SK-N-SH (cell line): ENCODE data around the gene FBXO7. TPM values are rescaled to one million over a fixed set of nuclear protein-coding genes. Genes with fewer than 3 reads are reported as not detected.

Experiments used
- CTCF ChIA-PET: fragments of 300-600, 350-600 bp; formaldehyde crosslinking; extraction: SDS; loops from one replicate; lab custom pipeline; 2021; lab: Yijun Ruan, JAX
- POLR2A ChIA-PET: fragments of 350-600 bp; sonication (Branson Sonifier 250); formaldehyde crosslinking; extraction: SDS; loops from one replicate; lab custom pipeline; 2020; ENCODE audit warnings: antibody characterized with exemption, inconsistent platforms; lab: Yijun Ruan, JAX
- DNase-seq: peaks from one replicate; pipeline ENCODE4 v3.0.0; 2012
- H2AFZ ChIP-seq: fragments of 200-600 bp; sonication (generic); 2 replicates; pipeline ENCODE4 v1.8.1; 2016; ENCODE audit warnings: antibody characterized with exemption, mild to moderate bottlenecking, low read depth
- H3F3A ChIP-seq: fragments of 200-600 bp; sonication (generic); replicated peaks from 2 replicates; pipeline ENCODE3; 2016; ENCODE audit warnings: antibody characterized with exemption, mild to moderate bottlenecking; ENCODE audit not compliant: insufficient read depth
- H3K27ac ChIP-seq, 2 experiments: fragments of 200-500 bp in 1 of 2; fragments of 200-600 bp in 1 of 2; sonication (Bioruptor generic) in 1 of 2; sonication (generic), shearing (Covaris generic) in 1 of 2; 2 replicates each; pipeline versions ENCODE4 v1.5.1 to v1.6.1; 2014 to 2016; ENCODE audit warnings: low read depth in 2 of 2, inconsistent platforms in 1 of 2, low read length in 1 of 2, mild to moderate bottlenecking in 1 of 2, mixed read lengths in 1 of 2
- H3K27me3 ChIP-seq: fragments of 200-600 bp; sonication (generic), shearing (Covaris generic); 2 replicates; pipeline ENCODE4 v1.6.1; 2016; ENCODE audit warnings: mixed run types; ENCODE audit not compliant: insufficient read depth
- H3K36me3 ChIP-seq, 2 experiments: fragments of 200-500 bp in 1 of 2; fragments of 200-600 bp in 1 of 2; sonication (Bioruptor generic) in 1 of 2; sonication (generic) in 1 of 2; replicated peaks in 1 of 2; 2 replicates each; pipeline versions ENCODE3 to v1.5.1; 2014 to 2016; ENCODE audit warnings: low read length in 1 of 2, mild to moderate bottlenecking in 1 of 2; ENCODE audit not compliant: insufficient read depth in 2 of 2, control insufficient read depth in 1 of 2
- H3K4me1 ChIP-seq, 2 experiments: fragments of 200-500 bp in 1 of 2; fragments of 200-600 bp in 1 of 2; sonication (Bioruptor generic) in 1 of 2; sonication (generic), shearing (Covaris generic) in 1 of 2; 2 replicates each; pipeline versions ENCODE4 v1.5.1 to v1.6.1; 2014 to 2016; ENCODE audit warnings: low read depth in 1 of 2, low read length in 1 of 2, mixed run types in 1 of 2; ENCODE audit not compliant: insufficient read depth in 2 of 2, control insufficient read depth in 1 of 2
- H3K4me2 ChIP-seq: fragments of 200-600 bp; sonication (generic), shearing (Covaris generic); 2 replicates; pipeline ENCODE4 v1.6.1; 2017; ENCODE audit warnings: mixed run types
- H3K4me3 ChIP-seq, 2 experiments: fragments of 200-500 bp in 1 of 2; fragments of 200-600 bp in 1 of 2; sonication (Bioruptor generic) in 1 of 2; sonication (generic), shearing (Covaris generic) in 1 of 2; 2 replicates each; pipeline versions ENCODE4 v1.5.1 to v1.8.1; 2014 to 2016; ENCODE audit warnings: low read depth in 2 of 2, inconsistent platforms in 1 of 2, low read length in 1 of 2, mild to moderate bottlenecking in 1 of 2, mixed read lengths in 1 of 2, moderate library complexity in 1 of 2
- H3K79me2 ChIP-seq: fragments of 200-600 bp; sonication (generic); 2 replicates; pipeline ENCODE4 v1.8.1; 2017; ENCODE audit warnings: mild to moderate bottlenecking; ENCODE audit not compliant: insufficient read depth
- H3K9ac ChIP-seq: fragments of 200-600 bp; sonication (generic); 2 replicates; pipeline ENCODE4 v1.6.1; 2017; ENCODE audit warnings: mixed run types
- H3K9me2 ChIP-seq: fragments of 200-600 bp; sonication (generic); 2 replicates; pipeline ENCODE4 v1.6.1; 2017; ENCODE audit warnings: mixed run types
- H3K9me3 ChIP-seq: fragments of 200-600 bp; sonication (generic); 2 replicates; pipeline ENCODE4 v1.6.1; 2017; ENCODE audit warnings: mixed run types, mild to moderate bottlenecking, moderate library complexity
- H4K20me1 ChIP-seq: fragments of 200-600 bp; sonication (generic); 2 replicates; pipeline ENCODE4 v1.6.1; 2017; ENCODE audit warnings: mild to moderate bottlenecking, mixed run types; ENCODE audit not compliant: insufficient read depth
- CHD2 ChIP-seq: fragments of 150-350 bp; IDR thresholded peaks from 2 replicates; pipeline ENCODE4 v1.6.1; 2018; ENCODE audit warnings: low read length; ENCODE audit not compliant: partially characterized antibody
- CTCF ChIP-seq: fragments of 200-600 bp; sonication (generic); IDR thresholded peaks from 2 replicates; pipeline ENCODE4 v1.6.1; 2017; ENCODE audit warnings: antibody characterized with exemption, mild to moderate bottlenecking, moderate library complexity
- EP300 ChIP-seq, 2 experiments: IDR thresholded peaks; 2 replicates each; pipeline versions ENCODE4 v1.4.0 to v1.6.1; 2012; ENCODE audit warnings: borderline replicate concordance in 1 of 2, low read depth in 1 of 2, low read length in 1 of 2
- FOSL2 ChIP-seq: IDR thresholded peaks from 2 replicates; pipeline ENCODE4 v1.4.0; 2012; ENCODE audit warnings: low read depth, mild to moderate bottlenecking, moderate library complexity, borderline replicate concordance
- IRF3 ChIP-seq: fragments of 150-350 bp; IDR thresholded peaks from 2 replicates; pipeline ENCODE4 v1.6.1; 2016; ENCODE audit warnings: mild to moderate bottlenecking, low read depth, low read length
- MAX ChIP-seq: IDR thresholded peaks from 2 replicates; pipeline ENCODE4 v1.4.0; 2012; ENCODE audit warnings: low read depth
- MEF2A ChIP-seq: IDR thresholded peaks from 2 replicates; pipeline ENCODE4 v1.4.0; 2012; ENCODE audit warnings: low read depth, borderline replicate concordance
- MXI1 ChIP-seq: IDR thresholded peaks from 2 replicates; pipeline ENCODE4 v1.6.1; 2012; ENCODE audit warnings: mild to moderate bottlenecking, low read depth, low read length, improper control_type of control experiment
- NFIC ChIP-seq: IDR thresholded peaks from 2 replicates; pipeline ENCODE4 v1.4.0; 2012; ENCODE audit warnings: borderline replicate concordance
- PBX3 ChIP-seq: IDR thresholded peaks from 2 replicates; pipeline ENCODE4; 2012
- RXRA ChIP-seq: IDR thresholded peaks from 2 replicates; pipeline ENCODE4 v1.4.0; 2012; ENCODE audit warnings: low read depth, mild to moderate bottlenecking, borderline replicate concordance
- TCF12 ChIP-seq: IDR thresholded peaks from 2 replicates; pipeline ENCODE4 v1.4.0; 2012
- USF1 ChIP-seq: IDR thresholded peaks from 2 replicates; pipeline ENCODE4 v1.4.0; 2012; ENCODE audit warnings: low read depth, borderline replicate concordance
- USF2 ChIP-seq: fragments of 150-350 bp; IDR thresholded peaks from 2 replicates; pipeline ENCODE4 v1.6.1; 2017; ENCODE audit warnings: antibody characterized with exemption, low read length, low read depth, borderline replicate concordance
- ZBTB33 ChIP-seq: IDR thresholded peaks from 2 replicates; pipeline ENCODE4 v1.4.0; 2012; ENCODE audit warnings: low read depth, borderline replicate concordance
- WGBS: methylation state at CpG from one replicate; pipeline ENCODE4 v1.1.6; 2017; ENCODE audit warnings: low lambda C conversion rate; 5-methylcytosine and 5-hydroxymethylcytosine counted together
- polyA plus RNA-seq, 3 experiments: library from polyadenylated mRNA; depleted of rRNA; stranded (reverse); fragments of >200 nt; gene quantifications; 2 replicates each; pipeline ENCODE4 v1.2.3, GENCODE V29; 2012

The FBXO7 gene
- polyA plus RNA-seq, 1 of the 3 experiments (the other 2 are of a cell fraction): 77.3 TPM

- no peaks in the 10 kb centered on the region for H3K9me2 ChIP-seq
- no peak overlapping the region for H3K9ac ChIP-seq
- H3K27me3 ChIP-seq: no peaks in the 10 kb centered on the region
- peak overlapping the region in 1 of 2 experiments; percentile 24; a peak in 1 of 4 replicates for H3K27ac ChIP-seq
- 64% methylated on average over 16 of the region's 19 CpGs for whole genome bisulfite sequencing
- H3K79me2 ChIP-seq: no peaks in the 10 kb centered on the region
- H3K4me1 ChIP-seq: peaks cover 10 to 14% of the 10 kb centered on the region in 2 experiments; a peak in 3 of 4 replicates
- peak; percentile 79 for DNase-seq
- H4K20me1 ChIP-seq: no peaks in the 10 kb centered on the region
- H3F3A ChIP-seq: no peaks in the 10 kb centered on the region
- H3K4me3 ChIP-seq: no peak overlapping the region
- TF ChIP-seq NFIC (peak; percentile 63; the same call in 1 of the 2 replicates), CHD2 (no peak), MAX (peak; percentile 72), IRF3 (no peak), TCF12 (peak; percentile 87), MXI1 (peak; percentile 55; the same call in 1 of the 2 replicates), ZBTB33 (no peak), EP300 (IDR thresholded peaks at IDR 0.05; ENCODE audit: borderline replicate concordance in 1 of 2, low read depth in 1 of 2, low read length in 1 of 2) (peak; percentile 50 to 61; a peak in 3 of 4 replicates), RXRA (peak; percentile 8; the same call in 1 of the 2 replicates), USF1 (peak; percentile 74), USF2 (peak; percentile 6; the same call in 1 of the 2 replicates), PBX3 (0 out of 2 replicates have a peak, but pooled peaks have one; percentile 12), MEF2A (no peak), FOSL2 (peak; percentile 33; the same call in 1 of the 2 replicates), CTCF (no peak)
- TF ChIP-seq, all 33 proteins: peak for 10
- H2AFZ ChIP-seq: peak overlapping the region; percentile 29; the same call in 1 of the 2 replicates
- ChIA-PET CTCF (interaction anchor here (0.7 to 13.9 kb wide), 7 partner anchors 128 to 678 kb away, joined by 3 to 241 read pairs (median 6); no protein-coding TSS in a partner anchor), POLR2A (no interaction called here)
- H3K36me3 ChIP-seq: no peaks in the 10 kb centered on the region
- peak overlapping the region; percentile 11; the same call in 1 of the 2 replicates for H3K4me2 ChIP-seq
- no peaks in the 10 kb centered on the region for H3K9me3 ChIP-seq
Observed at GRCh38 chr22:32531931-32532819, 57.6 kb downstream of the FBXO7 start.
